Right renal pelvis (tissue), 4 donors: Measurements from ENCODE around the gene PRKCA. TPM values are rescaled to one million over a fixed set of nuclear protein-coding genes. Genes with fewer than 3 reads are reported as not detected.

Experiments
- DNase-seq, 4 donors: peaks; one replicate each; pipeline ENCODE4 v3.0.0-alpha.2; 2013; ENCODE audit warnings: low read depth in 4 of 4, low spot score in 3 of 4, missing footprints in 1 of 4
- polyA plus RNA-seq, 4 donors: library from polyadenylated mRNA; unstranded; fragments of 120-200 nt; gene quantifications; one replicate each; pipeline ENCODE4 v1.2.1, GENCODE V29; 2013; ENCODE audit not compliant: insufficient read length in 4 of 4

The PRKCA gene
- polyA plus RNA-seq, 4 donors, result 20.9 to 25.9 (median 24.5) TPM

DNA sequence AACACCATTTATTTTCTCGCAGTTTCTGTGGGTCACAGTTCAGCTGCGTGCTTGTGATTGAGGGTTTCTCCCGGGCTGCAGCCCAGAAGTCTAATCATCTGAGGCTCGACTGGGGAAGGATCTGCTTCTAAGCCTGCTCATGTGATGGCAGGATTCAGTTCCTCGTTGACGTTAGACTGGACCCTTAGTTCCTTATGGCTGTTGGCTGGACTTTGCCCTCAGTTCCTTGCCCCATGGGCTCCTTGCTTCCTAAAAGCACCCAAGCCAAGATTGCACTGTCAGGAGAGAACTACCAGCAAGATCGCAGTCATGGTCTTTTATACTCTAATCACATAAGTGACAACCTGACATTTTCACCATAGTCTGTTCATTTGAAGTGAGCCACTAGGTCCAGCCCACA, 250.0 kb downstream of the PRKCA start:
- DNase-seq, result no peak

DNA sequence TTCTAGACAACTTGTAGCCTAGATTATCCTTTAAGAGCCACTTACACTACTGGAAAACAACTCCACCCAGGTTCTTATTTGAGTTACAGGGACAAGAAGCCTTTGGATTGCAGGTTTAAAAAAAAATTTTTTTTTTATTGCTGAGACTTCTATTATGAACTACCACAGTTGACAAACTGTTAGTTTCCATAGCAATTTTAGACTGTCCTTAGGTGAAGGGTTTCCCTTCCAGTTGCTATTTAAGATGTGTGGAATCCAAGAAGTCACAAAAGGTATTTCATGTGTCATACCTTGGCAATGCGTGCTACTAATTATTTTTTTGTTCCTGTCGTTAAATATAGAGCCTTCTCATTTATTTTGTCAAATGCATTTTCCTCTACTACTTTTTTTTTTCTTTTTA, 253.2 kb downstream of the PRKCA start:
- DNase-seq, result no peak

DNA sequence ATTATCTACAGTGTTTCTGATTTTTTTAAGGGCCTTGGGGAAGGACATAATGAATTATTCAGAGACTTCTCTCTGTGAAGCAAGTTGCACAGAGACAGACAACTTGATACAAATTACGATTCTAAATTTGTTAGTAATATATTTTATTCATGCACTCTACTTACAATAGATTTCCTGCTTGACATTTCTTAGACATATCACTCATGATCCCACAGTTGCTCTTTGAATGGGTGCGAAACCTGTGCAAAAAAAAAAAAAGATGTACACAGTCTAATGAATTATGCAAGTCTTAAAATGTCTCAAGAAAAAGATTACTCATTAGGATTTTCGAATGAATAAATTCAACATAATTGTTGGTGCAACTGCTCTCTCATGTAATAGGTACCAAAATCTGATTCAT, 254.8 kb downstream of the PRKCA start:
- no peak for DNase-seq

DNA sequence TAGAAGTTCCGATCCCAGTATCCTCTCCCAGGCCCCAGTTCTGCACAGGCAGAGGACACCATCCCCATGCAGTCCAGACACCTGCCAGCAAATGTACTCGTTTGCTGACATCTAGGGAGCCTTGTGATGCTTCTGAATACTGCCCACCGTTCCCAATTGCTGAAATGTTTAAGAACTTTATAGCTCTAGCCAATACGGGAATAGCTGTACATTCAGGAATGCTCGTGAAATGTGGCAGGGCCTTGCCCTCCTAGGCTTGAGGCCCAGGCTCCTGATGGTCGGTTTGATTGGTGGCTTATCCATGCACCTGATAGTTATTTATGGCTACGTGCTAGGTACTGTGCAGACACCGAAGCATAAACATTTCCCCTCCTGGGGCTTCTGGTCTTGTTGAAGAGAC, 255.5 kb downstream of the PRKCA start:
- no peak for DNase-seq

DNA sequence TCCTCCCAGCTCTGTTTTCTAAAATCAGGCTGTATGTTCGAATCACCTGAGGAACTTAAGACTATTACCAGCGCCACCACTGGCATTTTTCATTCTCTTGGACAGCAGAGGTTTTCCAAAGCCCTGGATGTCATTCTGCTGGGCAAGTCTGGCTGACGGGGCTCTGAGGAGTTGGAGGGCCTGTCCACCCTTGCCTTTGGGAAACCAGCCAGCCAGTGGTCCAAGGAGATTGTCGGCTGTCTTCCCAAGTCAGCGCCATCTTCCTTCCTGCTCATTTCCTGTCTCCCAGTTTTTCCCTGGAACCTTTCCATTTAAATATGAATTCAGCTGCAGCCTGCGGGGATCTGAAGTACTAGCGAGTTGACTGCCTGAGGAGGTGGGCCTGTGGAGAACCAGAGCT, 258.3 kb downstream of the PRKCA start:
- DNase-seq, result no peak

DNA sequence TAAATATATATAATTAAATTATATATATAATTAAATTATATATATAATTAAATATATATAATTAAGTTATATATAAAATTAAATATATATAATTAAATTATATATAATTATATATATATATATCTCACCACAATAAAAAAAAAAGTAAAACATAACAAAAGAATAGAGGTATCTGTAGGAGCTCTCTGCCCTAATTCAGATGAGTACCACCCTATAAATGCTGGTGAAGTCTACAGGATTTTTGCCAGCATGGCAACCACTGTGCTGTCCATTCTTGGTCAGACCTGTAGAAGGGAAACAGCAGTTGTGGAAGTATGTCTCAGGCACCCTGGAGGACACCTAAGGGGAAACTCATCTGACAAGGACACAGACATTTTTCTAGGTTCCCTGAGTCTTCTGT, 259.7 kb downstream of the PRKCA start:
- DNase-seq, result no peak

DNA sequence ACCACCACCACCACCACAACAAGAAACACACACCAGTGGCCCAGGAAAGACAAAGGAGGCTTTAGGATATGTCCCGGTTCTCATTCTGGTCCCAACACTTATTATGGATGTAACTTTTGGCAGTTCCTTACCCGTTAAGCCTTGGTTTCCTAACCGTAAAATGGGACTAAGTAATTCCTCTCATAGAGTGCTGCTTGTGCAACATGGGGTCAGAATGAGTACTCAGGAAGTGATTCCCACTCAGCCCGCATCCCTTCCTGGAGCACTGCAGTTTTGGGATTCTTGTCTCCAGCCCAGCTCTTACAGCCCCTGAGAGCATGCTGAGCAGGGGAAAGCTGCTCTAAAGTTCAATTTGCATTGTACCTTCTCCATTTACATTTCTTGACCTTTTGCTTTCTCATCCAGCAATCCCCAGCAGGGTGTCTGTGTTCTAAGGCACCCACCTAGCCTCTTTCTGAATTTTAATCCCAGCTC, 262.6 kb downstream of the PRKCA start:
- DNase-seq, result no peak

DNA sequence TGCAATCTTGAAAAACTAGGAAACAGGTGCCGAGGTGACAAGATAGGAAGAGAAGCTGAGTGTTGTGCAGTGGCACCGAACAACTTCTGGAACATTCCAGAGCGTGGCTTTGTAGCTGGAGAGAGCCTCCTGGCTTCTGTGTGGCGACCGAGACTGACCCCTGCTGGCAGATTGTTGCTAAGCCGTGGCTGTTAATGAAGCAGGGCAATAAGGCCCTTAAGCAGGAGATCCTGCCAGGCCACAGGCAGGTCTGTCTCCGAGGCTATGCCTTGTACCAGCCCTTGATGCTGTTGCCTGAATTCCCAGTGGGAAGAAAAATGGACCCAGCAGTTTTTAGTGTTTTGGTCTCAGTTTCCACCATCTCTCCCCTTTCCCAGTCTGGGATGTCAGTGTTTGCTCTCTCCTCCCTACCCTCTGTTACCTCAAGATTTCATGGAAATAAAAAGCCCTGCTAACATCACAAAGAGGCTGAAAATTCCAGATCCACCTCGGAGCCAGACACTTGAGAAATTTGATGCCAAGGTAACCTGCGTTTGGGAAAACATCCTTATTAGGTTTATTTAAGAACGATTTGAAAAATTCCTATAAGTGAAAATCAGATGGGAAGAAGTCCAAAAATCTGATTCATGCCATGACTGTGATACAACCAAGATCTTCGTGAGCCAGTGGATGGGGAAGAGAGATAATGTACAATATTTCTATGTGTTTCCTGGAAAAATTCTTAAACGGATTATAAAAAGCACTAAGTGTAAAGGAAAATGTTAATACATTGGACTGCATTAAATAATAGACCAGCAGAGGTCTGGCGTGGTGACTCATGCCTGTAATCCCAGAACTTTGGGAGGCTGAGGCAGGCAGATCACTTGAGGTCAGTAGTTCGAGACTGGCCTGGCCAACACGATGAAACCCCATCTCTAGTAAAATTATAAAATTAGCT, 265.1 kb downstream of the PRKCA start:
- peak in 1 of 4 donors; percentile 45 for DNase-seq

DNA sequence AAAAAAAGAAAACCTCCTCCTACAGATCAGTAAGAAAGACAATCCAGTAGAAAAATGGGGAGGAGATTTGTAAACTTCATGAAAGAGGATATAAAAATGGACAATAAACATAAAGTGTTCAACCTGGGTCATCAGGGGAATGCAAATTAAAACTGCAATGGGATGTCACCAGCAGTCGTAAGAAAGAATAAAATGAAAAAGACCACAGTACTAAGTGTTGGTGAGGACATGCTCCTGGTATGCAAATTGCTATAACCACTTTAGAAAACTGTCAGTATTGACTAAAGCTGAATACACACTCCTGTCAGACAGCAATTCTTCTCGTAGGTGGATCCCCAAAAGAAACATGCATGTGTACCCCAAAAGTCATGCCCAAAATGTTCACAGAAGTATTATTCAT, 267.2 kb downstream of the PRKCA start:
- DNase-seq, result no peak

DNA sequence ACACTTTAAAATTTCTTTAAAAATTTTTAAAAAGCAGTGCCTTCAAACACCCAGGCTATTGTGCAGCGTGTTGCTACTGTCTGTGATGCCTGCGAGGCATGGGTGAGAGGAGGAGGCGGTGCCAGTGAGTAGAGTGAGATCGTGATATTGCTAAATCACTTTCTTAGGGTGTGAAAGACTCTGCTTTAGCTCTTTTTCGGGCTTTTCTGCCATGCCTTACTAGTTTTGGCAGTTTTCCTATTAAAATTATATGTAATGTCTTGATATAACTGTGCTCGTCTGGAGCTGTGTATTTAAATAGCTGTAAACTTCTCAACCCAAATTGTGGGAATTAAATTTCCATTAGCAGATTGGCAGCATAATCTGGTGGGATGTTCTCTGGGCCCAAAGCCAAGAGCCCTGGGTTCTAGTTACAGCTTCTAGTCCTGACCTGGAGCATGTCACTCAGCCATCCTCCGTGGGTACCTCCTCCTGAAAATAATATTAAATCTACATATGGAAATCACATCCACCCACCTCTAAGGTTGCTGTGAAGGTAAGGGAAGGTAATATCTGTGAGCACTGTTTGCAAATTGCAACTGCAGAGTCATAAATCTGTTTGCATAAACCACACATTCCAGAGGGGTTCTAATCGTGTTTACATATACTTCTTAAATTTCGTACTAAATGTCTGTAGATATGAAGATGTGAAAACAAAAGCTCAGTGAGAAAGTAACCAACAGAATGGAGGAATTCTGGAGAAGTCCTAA, 268.2 kb downstream of the PRKCA start:
- no peak for DNase-seq

DNA sequence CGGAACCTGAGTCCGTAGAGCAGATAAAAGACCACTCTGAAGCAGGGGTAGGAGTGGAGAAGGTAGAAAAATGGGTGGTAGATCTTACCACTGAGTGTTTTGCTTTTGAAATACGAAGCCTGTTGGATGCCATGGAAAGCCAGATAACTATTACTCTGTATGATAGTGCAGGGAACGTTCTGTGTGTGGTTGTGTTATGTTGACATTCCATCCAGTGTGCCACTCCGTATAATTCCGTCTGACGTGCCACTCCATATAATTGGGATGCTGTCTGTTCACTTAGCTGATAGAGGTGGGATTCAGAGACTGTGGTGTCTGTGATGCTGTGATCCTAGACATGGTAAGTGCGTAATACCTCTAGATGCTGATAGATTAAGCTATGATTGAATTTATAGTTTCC, 269.3 kb downstream of the PRKCA start:
- no peak for DNase-seq

DNA sequence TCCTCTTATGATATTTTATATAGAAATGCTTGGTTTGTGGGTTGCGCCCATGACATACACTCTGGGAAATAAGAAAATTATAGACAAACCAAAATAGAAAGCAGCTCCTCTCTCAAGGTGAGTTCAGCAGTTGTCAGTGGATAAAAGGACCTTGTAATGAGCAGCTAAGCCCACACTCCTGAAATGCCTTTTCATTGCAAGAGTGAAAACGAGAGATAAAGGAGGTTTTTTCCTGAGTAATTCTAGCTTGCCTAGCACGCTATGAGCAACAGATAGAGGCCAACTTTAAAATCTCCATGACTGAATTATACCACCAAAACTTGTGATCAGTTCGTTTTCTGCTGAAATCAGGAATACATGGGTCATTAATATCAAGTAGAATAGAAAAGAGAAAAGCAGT, 270.7 kb downstream of the PRKCA start:
- no peak for DNase-seq

DNA sequence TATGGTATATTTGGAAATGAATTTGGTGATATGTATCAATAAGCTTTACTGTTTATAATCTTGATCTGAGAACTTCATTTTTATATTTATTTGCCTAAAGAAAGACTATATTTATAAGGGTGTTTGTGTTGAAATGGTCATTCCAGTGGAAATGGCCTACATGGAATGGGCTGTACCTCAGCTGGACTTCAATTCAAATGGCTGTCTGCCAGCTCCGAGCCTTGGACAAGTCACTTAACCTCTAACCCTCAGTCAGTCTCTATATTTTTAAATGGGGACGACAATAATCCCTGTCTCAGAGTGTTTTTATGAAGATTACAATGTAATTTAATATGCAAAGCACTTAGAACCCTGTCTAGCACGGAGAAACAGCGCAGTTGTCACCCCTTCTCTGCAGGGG, 271.7 kb downstream of the PRKCA start:
- no peak for DNase-seq

DNA sequence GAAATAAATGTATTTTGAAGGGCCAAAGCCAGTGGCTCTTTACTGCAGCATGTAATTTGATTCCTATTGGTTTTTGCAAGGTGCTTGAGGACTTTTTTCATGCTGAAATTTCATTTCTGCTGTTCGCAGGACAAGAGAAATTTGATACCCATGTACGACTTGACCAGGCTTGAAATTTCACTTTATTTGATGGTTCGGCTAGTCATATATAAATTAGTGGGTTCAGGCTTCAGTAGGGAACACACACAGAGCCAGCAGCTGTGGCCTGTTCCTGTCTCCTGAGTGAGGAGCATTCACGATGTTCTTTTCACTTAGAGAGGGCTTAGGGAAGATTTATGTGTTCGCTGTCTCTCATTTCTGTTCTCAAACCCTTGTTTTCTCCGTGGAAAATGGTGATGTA, 274.1 kb downstream of the PRKCA start:
- no peak for DNase-seq

DNA sequence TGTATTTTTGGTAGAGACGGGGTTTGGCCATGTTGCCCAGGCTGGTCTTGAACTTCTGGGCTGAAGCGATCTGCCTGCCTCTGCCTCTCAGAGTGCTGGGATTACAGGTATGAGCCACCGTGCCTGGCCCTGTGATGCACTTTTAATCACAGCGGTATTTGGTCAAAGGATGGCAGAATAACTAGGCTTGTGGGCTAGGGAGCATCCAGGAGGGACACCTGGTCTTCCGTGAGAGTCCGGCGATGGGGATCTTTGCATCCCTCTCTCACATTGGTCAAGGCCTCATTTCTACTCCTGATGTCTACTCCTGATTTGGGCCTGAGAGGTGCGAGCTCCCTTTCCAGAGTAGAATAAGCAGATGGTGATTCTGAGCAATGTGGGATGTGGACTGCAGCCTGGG, 274.6 kb downstream of the PRKCA start:
- no peak for DNase-seq

DNA sequence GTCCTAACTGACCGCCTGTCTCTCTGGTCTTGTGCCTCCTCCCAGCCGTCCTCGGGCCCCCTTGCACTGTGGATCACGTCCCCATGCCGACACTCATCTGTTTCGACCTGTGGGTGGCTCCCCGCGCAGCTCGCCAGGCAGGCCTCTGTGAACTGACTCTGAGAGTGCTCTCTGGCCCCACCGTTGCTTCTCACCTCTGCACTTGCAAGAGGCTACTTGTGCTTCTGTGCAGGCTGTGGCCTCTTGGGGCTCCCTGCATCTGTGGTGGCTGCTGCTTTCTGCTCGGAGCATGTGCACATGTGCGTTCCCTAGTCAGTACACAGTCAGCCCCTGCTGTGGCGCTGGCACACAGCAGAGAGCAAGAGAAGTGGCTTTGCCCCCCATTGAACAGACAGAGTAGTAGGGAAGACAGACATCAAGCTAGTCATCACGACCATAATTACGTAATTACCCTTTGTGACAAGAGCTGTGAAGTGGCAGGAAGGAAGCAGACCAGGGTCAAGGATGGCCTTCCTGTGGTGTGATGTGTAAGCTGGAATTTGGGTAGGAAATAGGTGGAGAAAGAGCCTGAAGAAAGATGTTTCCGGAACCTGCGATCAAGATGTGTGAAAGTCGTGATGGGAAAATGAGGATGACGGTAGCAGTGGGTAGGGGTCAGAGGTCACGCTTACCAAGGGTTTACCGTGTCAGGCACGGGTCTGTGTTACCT, 276.5 kb downstream of the PRKCA start:
- no peak for DNase-seq

DNA sequence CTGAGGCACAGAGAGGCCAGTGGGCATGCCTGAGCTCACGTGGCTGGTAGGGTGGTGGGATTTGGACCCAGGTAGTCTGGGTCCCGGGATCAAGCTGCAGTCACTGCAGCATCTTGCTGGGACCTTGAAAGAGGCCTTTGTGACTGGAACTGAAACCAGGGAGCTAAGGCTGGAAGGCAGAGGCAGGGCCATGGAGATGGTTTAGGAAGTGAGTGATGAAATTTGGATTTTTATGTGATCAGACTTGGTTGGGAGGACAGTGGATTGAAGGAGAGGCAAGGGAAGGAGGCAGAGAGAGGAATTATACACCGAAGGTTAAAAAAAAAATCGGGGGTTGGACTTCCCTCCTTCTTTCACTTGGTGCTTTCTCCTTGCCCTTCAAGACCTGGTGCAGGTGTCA, 277.1 kb downstream of the PRKCA start:
- DNase-seq, result no peak

DNA sequence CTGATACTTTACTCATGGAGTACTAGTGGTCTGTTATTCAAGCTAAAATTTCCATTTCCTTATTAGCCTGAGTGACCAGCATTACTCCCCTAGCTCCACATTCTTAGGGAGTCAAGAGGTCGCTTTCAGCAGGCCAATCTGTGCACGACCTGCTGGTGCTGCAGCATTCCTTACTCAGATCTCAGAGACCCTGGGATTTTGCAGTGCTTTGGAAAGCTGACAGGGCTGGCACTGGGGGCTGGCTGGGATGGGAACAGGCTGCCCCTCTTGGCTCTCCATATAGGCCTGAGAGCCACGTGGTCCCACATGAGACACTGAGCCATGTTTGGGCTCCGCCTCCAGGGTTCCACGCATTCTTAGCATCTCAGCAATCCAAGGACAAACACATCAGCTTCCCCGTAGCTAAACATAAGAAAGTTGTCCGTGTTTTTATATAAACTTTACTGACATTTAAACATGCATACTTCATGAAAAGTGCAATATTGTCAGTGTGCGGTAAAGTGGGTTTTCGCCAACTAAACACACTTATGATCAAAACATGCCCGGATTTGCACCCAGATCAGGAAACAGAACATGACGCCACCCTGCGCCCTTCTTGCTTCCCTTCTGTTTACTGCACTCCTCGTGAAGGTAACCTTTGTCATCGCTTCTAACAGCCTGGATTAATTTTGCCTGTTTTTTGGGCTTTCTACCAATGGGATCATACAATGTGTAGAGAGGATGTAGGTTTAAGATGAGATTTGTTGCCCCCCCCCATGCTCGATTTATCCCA, 278.0 kb downstream of the PRKCA start:
- peak; percentile 44 to 60 (median 50) for DNase-seq

DNA sequence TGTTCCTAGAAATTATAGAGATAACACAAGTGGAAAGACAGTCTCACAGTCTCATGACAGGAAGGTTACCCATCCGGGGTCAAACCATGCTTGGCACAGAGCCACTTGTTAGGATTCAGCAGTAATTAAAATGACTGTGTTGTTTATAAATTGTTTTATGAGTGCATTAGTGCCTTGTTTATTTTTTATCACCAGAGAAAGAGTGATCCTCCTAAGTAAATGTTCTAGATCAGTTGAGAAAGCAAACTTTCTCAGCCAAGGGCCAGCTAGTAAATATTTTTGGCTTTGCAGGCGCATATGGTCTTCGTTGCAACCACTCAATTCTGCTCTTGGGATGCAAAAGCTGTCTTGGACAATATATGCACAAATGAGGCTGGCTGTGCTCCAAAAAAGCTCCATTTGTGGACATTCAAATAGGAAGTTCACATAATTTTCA, 278.6 kb downstream of the PRKCA start:
- peak; percentile 67 to 80 (median 72) for DNase-seq

DNA sequence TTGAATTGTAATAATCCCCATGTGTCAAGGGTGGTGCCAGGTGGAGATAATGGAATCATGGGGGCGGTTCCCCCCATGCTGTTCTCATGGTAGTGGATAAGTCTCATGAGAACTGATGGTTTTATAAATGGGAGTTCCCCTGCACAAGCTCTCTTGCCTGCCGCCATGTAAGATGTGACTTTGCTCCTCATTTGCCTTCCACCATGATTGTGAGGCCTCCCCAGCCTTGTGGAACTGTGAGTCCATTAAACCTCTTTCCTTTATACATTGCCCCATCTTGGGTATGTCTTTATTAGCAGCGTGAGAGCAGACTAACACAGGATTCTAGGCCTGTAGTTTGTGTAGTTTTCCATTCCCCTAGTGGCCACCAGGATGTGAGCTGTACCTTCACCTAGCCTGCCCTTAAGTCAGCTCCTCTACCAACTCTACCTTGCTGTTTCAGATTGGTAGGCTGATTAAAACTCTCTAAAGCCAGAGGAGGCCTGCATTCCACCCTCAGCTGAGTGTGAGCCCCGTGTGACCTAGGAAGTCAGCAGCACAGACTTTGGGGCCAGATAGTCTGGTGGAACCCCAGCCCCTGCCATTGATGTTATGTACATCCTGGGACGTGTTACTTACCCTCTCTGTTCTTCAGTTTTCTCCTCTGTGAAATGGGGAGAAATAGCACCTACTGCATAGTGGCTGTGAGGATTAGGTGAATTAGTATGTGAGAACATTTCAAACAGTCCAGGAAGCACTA, 280.1 kb downstream of the PRKCA start:
- no peak for DNase-seq
